IPS-18c (cell line): ENCODE measurements around the gene TMA7.
"Not testable (repeated sequence)": the region's sequence is repeated elsewhere in the genome, so short reads cannot be mapped to it uniquely, and the experiment has no call there.

ENCODE experiments used
- H3K4me3 ChIP-seq: 2 replicates; pipeline ENCODE4 v1.7.0; 2013; ENCODE audit warnings: low read depth, mild to moderate bottlenecking, low read length, moderate library complexity; ENCODE audit not compliant: insufficient read depth
- H3K9me3 ChIP-seq: one replicate; pipeline ENCODE4 v1.6.1; 2013; ENCODE audit warnings: mild to moderate bottlenecking, low read length, moderate library complexity; ENCODE audit not compliant: control insufficient read depth, insufficient read depth

The TMA7 gene

GRCh38 chr3:48439820-48440589 lies at the start of gene TMA7, which contains the start of gene CCDC51:
TMA7 (plus strand) TSS chr3:48440257; CDS start chr3:48440297, 40 bp downstream.
CCDC51 (minus strand) TSS chr3:48440119; CDS start chr3:48435128, 4,991 bp downstream.
- Histone ChIP-seq H3K4me3 (peak within 1 kb of the TSS; percentile 97), H3K9me3 (no peaks in the 10 kb centered on the region)

GRCh38 chr3:48394391-48394790 lies 45.7 kb upstream of the TMA7 start:
- Histone ChIP-seq H3K9me3 (no peaks in the 10 kb centered on the region), H3K4me3 (no peak overlapping the region)

DNA sequence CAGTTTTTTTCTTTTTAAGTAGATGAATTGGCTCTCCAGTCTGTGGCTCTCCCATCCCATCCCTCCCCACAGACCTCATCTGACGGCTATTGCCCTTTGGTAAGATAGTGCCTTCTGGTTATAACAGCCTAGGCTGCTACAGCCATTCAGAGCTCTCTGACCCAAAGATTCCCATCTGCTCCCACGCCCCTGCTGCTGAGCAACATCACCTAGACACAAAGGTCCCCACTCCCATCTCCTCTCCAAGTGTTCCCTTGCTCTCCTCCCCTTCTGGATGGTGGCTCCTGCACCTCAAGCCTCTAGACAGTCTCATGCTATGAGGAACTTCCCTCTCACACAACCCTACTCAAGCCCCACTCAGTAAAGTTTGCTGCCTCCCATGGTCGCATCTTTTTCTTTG lies 44.3 kb upstream of the TMA7 start:
- H3K9me3 ChIP-seq, result no peaks in the 10 kb centered on the region

DNA sequence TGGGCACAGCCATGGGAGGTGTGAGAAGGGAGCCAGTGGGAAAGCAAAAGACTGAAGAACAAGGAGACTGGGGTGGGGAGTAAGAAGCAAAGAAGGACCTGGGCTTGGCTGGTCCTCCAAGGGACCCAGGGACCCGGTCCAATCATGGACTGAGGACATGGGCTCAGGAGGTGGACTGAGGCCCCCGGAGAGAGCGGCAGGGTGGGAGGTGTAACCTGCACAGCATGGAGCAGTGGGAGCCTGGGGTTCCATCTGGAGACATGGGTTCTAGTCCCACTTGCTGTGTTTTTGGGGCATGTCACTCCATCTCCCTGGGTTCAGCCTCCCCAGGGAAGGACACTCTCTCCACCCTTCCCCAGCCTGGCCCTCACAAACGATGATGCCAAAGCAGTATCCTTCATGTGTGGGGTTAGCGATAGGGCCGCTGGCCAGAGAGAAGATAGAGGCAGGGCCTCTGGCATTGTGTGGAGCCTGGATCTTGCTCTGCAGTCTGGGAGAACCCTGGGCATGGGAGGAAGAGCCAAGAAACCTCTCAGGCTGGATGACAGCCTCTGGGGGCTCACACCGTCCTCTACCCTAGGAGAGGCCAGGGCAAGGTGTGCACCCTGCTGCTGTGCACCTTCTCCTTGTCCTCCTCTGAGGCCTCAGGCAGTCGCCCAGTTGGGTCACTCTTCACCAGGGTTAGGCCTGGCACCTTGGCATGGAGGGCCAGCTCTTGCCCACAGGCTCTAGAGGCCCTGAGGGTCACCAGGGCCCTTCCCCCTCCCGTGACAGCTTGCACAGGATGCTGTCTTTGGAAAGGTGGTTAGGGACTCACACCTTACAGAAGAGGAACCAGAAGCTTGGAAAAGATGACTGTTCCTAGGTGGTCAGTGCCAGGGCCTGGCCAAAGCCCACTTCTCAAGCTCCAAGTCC lies 42.0 kb upstream of the TMA7 start:
- Histone ChIP-seq H3K9me3 (no peaks in the 10 kb centered on the region), H3K4me3 (no peak overlapping the region)

More for the DNA sequence above, 44.3 kb upstream of the TMA7 start:
- H3K4me3 ChIP-seq, result no peak overlapping the region

DNA sequence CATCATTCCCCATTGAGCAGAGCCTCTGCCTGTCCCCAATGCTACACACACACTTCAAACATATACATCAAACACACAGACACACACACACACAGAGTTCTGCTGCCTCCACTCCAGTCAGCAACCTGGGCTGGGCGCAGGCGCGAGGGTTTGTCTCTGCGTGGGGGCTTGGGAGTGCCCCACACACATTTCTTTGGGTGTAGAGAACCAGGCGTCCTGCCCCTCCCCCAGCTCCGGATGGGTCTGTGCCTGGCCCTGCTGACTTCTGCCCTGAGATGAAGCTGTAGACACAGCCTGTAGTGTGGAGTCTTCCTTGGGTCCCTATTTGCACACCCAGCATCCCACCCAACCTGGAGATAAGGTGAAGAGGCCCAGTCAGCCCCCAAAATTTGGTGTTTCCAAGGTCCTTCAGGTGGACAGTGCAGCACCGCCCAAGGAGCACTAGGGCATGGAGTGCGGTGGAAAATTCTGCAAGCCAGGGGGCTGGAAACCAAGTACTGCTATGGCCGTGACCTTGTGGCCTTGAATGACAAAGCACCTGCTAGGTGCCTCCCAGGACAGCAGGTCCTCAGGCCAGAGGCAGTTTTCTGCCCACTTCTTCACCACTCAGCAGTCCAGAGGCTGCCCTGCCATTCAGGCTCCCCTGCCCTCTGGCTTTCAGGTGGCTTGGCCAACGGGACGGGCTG lies 41.2 kb upstream of the TMA7 start:
- no peaks in the 10 kb centered on the region for H3K9me3 ChIP-seq
- H3K4me3 ChIP-seq, result no peak overlapping the region

DNA sequence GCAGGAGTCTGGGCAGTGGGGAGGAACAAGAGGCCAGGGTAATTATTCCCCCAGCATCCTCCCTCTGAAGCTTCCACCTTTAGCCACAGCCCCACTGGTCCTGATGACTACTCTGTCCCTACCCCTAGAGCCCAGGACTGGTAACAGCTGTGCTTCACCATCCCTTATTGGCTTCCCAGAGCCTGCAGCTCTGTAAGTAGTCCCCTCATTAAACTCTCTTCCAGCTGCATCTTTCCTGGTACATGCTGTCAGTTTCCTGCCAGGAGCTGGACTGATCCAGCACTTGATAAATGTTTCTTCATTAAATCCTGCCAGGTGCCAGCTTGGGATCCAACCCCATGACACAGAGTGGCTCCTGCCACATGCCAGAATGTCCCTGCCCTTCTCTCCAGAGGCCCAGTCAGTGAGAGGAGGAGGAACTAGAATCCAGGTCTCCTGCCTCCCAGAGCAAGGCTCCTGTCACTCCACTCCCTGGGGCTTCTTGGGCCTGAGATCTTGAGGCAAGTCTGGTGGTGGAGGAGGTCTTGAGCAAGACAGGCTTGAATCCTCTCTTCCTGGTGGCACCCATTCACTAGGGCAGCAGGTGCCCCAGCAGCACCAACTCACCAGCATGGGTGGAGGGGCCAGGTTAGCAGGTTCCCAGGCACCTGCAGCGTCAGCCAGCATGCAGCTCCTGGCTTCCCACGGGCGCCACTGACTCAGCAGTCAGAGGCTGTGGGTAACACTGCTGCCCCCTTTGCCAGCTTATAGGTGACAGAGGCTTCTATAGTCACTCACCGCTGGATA lies 40.5 kb upstream of the TMA7 start:
- H3K4me3 ChIP-seq, result no peak overlapping the region
- H3K9me3 ChIP-seq, result no peaks in the 10 kb centered on the region

DNA sequence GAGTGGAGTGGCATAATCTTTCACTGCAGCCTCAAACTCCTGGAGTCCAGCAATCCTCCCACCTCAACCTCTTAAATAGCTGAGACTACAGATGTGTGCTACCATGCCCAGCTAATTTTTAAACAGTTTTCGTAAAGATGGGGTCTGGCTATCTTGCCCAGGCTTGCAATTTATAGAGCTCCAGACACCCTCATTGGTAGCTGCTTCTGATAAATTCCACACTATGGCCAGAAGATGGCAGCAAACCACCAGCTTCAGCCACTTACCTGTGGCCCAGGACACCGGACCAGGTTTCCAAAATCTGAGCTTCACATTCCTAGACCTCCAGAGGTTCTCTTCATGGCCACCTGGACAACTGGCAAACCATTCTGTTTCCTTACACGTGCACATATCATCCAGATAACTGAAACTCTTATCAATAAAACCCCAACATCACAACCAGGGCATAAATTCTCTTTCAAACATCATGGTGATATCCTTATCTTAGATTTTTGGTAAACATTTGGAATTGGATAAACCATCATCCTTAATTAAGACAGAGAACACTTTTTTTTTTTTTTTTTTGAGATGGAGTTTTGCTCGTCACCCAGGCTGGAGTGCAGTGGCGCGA lies 39.1 kb upstream of the TMA7 start:
- Histone ChIP-seq H3K4me3 (no peak overlapping the region), H3K9me3 (no peaks in the 10 kb centered on the region)

DNA sequence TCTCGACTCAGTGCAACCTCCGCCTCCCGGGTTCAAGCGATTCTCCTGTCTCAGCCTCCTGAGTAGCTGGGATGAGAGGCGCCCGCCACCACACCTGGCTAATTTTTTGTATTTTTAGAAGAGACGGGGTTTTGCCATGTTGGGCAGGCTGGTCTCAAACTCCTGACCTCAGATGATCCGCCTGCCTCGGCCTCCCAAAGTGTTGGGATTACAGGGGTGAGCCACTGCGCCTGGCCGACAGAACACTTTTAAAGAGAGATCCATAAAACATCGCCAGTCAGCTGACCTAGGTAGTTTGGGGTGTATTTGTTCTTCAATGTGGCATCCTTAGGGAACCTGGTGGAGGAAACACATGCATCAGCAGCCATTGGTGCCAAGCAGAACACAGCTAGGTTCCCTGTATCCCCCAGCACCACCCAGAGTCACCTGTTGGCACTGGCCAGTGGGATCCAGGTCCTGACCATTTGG lies 38.6 kb upstream of the TMA7 start:
- H3K4me3 ChIP-seq, H3K9me3 ChIP-seq: not testable (repeated sequence)

DNA sequence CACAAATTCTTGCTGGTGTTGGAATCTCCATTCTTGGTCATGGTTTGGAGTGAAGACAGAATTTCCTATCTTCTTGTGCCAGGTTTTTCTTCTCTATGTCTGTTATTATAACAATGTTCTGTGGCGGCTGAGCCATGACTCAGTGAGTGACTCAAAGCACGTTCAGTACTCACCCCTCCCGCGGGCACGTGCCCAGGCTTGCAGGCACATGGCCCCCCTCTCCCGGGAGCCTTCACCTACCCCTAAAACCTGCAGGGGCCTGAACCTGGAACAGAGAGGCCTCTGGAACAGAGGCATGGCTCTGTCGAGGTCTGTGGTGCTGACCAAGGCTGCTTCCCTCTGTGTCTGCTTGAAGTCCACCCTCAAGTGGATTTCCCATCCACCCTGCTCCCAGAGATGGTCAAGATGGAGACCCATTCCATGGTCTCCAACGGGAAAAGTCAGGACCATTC lies 37.8 kb upstream of the TMA7 start:
- H3K9me3 ChIP-seq, result no peaks in the 10 kb centered on the region
- no peak overlapping the region for H3K4me3 ChIP-seq

GRCh38 chr3:48402907-48403306 lies 37.1 kb upstream of the TMA7 start:
- Histone ChIP-seq H3K4me3 (no peak overlapping the region), H3K9me3 (no peaks in the 10 kb centered on the region)

GRCh38 chr3:48403533-48404439 lies 36.3 kb upstream of the TMA7 start:
- Histone ChIP-seq H3K4me3 (no peak overlapping the region), H3K9me3 (no peaks in the 10 kb centered on the region)

GRCh38 chr3:48404440-48405342 lies 35.4 kb upstream of the TMA7 start:
- Histone ChIP-seq H3K9me3 (no peaks in the 10 kb centered on the region), H3K4me3 (no peak overlapping the region)

- Histone ChIP-seq H3K4me3 (no peak overlapping the region), H3K9me3 (no peaks in the 10 kb centered on the region)
Observed at GRCh38 chr3:48405343-48405881, 34.6 kb upstream of the TMA7 start.

DNA sequence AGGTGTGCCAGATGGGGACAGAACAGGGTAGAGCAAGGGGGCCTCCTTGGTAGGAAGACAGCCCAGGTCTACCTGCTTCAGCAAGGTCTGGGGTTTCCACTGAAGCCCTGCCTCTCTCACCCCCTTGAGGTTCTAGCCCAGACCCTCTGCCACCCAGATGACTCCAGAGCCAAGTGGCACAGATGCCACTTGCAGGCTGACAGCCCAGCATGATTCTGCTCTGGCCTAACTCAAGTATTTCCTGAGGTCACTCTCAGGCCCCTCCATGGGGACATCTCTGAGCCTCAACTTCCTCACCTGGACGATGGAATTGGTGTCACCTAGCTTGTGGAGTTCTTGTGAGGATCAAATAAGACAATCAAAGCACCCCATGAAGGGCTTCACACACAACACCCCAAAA lies 34.1 kb upstream of the TMA7 start:
- Histone ChIP-seq H3K4me3 (no peak overlapping the region), H3K9me3 (no peaks in the 10 kb centered on the region)
